Measurements from ENCODE around the gene NGB. TPM values are rescaled to one million over a fixed set of nuclear protein-coding genes. Genes with fewer than 3 reads are reported as not detected.
"Not testable (repeated sequence)": the region's sequence is repeated elsewhere in the genome, so short reads cannot be mapped to it uniquely, and the experiment has no call there.

NGB gene, protein sequence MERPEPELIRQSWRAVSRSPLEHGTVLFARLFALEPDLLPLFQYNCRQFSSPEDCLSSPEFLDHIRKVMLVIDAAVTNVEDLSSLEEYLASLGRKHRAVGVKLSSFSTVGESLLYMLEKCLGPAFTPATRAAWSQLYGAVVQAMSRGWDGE
- total RNA-seq (2014; rRNA removed; shearing (Covaris generic)) = not detected in 2 replicates

DNA sequence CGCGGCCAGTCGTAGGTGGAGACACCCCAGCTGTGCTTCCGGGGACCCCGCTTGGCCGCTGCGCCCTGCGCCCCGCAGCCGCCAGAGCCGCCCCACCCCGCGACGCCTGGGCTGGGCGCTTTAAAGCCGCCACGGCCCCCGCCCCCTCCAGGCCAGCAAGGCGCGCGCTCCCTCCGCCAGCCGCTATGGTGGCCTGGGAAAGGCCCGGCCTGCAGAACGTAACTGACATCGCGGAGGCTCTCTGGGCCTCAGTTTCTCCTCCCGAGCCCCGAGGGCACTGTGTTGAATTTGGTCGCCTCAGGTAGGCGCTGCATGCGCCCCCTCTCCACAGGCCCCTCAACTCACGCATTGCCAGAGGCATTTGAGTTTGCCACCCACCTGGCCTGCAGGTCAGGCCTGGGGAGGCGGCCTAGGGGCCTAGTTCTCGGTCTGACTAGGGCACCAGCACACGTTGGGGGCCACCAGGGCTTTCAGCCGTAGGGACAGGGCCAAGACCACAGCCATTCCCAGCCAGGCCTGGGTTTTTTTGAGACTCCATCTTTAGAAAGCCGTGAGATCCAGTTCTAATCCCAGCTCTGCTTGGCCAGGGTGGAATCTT is at the start of gene NGB:
NGB (minus strand) TSS at position 94 of the 598 bp plus-strand sequence. CDS start 269 bp downstream, outside the sequence.
- DNase-seq (ENCODE audit: low read depth) = no peak

DNA sequence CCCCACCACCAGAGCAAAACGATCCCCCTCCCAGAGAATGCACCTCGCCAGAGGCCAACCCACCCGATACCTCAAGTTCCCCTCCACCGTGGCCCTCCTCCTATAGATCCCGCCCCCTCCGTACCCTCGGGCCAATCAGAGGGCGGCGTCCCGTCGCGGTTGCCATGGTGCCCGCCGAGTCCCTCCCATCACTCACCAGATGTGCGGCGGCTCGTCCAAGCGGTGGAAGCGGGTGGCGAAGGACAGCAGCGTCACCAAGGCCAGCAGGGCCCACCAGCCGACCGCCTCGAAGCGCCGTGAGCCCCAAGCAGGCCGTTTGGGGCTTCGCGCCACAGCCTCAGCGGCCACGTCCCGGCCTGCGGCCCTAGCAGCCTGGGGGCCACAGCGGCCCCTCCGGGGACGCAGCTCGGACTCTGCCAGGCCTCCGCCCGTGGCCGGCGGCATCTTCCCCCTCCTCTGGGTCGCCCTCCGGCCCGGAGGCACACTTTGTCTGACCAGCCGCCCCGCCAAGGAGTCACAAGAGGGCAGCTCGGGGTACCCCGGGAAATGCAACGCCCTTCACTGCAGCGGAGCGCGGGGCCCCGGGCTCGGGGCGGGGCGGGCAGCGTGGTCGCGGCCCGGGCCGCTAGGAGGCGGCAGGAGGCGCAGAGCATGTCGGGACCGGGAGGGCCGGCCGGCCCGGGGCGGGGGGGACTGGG is 49.4 kb upstream of the NGB start, which contains the start of gene POMT2:
POMT2 (minus strand) TSS at position 646 of the 698 bp plus-strand sequence; CDS start at position 444, 202 bp downstream.
- peak; percentile 89 for DNase-seq (ENCODE audit: low read depth)

DNA sequence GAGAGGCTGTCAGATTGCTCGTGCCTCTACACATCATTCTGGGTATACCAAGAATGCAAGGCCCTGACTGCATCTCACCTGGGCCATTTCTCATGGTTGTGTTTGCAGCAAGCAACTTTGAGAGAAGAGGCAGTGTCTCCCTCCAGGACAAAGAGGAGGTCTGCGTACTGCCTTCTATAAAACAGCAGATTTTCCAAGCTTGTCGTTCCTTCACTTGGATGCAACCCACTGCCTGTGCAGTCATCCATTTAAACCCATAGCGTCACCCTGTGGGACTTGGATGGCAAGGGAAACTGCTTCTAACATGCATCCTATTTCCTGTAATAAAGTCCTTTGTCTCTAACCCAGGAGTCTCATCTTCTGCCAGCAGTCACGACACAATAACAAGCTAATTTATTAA is 48.4 kb upstream of the NGB start:
- DNase-seq (ENCODE audit: low read depth) = no peak

DNA sequence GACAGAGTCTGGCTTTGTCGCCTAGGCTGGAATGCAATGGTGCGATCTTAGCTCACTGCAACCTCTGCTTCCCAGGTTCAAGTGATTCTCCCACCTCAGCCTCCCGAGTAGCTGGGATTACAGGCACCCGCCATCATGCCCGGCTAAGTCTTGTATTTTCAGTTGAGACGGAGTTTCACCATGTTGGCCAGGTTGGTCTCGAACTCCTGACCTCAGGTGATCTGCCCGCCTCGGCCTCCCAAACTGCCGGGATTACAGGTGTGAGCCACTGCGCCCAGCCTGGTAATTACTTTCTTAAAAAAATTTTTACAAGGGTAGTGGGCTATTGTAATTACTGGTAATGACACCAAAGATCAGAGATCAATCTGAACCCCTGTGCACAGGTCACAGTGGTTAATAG is 47.8 kb upstream of the NGB start:
- DNase-seq (ENCODE audit: low read depth) = not testable (repeated sequence)

DNA sequence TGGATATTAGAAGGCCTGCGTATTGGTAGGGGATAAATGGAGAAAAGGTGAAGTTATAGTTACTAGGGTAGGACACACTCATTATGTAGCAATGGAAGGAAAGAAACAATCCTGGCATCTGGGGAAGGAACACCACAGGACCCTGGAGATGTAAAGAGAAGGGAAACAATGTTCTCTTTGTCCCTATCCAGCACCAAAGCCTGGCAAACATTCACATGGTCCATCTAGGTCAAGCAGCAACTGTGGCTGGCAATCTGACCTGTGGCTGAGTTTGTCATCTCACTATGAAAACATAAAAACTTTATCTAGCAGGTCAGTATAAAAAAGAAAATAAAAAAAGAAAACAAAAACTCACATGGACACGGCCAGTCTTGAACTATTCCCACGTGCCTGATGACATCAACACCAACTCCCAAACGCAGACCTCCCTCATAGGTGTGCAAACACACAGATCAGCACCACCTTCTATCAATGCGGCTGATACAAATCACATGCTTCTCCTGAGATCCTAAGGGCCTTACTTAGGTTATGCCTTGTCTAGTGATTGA is 47.1 kb upstream of the NGB start:
- DNase-seq (ENCODE audit: low read depth) = no peak

DNA sequence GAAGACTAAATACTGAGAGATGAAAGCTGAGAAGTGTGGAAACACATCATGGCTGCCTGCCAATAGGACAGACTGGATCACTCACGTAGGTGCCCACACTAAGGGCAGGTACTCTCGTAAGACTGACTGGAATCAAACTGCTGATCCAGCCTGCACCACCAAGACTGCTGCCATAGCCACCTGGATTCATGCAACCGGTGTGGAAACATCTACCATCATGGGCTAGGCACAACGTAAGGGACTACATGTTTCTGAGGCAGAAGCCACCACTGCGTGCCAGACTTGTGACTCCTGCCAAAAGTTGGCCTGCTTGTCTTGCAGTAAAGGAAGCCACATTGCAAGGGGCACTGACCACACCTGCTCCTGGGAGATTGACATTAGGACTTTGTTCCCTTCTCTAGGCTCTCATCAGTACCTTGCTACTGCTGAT is 45.9 kb upstream of the NGB start:
- DNase-seq (ENCODE audit: low read depth) = peak; percentile 37

DNA sequence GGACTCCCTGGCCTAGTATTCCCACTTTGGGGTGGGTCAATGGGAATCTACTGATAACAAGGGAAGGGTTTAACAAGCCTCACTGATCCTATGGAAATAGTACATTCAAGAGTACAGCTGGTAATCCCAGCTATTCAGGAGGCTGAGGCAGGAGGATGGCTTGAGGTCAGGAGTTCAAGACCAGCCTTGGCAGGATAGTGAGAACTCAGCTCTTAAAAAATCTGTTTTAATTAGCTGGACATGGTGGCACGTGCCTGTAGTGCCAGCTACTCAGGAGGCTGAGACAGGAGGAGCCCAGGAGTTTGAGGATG is 45.1 kb upstream of the NGB start:
- no peak for DNase-seq (ENCODE audit: low read depth)

DNA sequence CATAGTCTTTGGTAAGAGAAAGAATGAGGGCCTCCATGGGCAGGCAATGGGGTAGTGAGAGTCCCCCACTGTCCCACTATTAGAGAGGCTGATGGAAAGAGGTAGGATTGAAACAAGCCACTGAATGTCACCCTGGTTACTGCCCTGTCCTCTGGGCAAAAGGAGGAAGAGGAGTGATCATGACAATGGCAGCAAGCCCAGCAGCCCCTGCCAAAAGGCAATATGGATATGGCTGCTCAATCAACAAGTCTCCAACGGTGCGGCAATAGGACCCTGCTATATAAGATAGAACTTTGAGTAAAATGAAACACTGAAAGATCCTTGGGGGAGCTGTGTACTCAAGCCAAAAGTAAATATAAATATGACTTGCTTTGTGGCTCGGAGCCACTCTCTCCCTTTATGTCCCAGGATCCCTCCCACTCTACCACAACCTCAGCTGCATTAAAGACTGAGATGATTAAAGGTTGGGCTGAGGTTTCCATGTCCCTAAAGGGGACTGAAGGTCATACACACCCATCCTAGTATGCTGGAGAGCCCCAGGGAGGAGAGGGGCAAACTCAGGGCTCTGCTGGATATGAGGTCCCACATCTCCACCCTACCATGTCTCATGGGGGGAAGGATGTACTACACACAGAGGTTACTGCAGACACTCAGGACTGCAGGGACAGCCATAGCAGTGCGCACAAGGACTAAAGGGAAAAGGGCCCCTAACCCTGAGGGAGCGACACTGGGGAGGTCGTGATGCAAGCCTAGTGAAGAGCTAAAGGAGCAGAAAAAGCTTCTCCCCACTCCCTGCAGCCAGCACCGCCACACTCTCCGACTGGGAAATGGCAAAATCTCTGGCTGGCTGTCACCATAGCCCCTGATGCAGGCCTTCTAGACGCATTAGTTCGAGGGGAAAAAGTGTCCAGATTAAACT is 43.8 kb upstream of the NGB start:
- no peak for DNase-seq (ENCODE audit: low read depth)

DNA sequence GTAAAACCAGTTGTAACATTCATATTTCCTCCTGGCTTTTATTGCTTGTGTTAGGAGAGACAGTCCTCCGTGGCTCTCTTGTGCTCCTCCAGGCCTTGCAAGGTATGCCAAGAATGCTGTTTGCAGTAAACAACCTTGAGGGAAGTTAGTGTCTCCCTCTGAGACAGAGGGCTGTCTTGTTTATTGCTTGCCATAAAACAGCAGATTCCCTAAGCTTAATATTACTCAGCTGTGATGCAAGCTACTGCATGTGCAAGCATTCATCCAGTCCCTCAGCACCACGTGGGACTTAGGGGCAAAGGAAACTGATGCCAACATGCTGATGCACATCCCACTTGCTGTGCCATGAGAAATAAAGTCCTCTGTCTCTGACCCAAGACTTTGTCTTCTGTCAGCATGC is 43.0 kb upstream of the NGB start:
- peak; percentile 90 for DNase-seq (ENCODE audit: low read depth)

DNA sequence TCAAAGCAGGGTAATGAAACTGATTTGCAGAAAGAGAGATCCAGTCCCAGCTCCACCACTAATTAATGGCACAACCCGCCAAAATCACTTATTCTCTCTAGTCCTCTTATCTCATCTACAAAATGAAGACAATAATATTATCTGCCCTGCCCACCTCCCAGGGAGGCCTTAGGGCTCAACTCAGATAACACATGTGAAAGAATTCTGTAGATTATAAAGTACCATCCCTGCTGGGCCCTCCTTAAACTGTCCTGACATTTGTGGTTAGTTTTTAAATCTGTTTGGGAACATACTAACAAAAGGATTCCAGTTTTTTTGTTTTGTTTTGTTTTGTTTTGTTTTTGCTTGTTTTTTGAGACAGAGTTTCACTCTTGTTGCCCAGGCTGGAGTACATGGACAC is 42.4 kb upstream of the NGB start:
- no peak for DNase-seq (ENCODE audit: low read depth)

DNA sequence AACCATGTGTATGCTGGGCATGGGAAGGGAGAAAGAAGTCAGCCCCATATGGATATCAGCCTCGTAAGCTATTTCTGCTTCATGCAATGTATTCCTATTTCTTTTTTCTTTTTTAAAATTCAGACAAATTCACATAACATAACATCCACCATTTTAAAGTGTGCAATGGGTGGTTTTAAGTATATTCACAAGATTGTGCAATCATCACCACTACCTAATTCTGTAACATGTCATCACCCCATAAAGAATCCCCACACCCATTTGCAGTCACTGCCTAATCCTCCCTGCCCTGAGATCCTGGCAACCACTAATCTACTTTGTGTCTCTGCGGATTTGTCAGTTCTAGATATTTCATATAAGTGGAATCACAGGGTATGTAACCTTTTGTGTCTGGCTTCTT is 40.2 kb upstream of the NGB start:
- no peak for DNase-seq (ENCODE audit: low read depth)

DNA sequence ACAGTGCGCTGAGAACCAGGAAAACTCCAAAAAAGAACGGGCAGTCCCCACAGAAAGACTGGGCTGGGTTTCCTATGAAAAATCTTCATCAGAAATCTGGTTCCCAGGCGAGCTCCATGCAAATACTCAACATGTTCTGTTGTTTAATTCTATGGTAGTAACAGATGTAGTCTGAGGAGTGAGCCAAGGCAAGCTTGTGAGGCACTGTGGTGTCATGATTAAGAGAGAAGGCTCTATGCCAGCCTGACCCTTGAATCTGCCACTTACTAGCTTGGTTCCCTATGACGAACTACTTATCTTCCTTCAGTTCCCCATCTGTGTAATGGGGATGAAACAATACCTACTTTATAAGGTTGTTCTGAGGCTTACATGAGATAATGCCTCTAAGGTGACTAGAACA is 39.0 kb upstream of the NGB start:
- DNase-seq (ENCODE audit: low read depth) = no peak

DNA sequence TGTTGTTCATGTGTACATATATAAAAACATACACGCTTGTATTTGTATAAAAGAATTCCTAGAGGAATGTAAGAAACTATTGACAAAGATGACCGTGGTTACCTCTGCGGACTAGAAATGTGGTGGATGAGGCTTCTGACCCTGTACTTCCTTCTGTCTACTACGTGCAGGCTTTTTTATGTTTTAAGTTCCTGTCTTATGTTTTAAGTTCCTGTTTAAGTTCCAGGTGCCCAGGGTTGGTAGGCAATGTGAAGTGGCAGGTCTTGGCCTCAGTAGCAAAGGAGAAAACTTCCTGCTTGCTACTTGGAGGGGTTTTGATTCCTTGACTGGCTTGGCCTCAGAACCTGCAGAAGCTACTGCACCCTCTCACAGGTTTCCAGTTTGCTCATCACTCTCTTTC is 38.1 kb upstream of the NGB start:
- no peak for DNase-seq (ENCODE audit: low read depth)

DNA sequence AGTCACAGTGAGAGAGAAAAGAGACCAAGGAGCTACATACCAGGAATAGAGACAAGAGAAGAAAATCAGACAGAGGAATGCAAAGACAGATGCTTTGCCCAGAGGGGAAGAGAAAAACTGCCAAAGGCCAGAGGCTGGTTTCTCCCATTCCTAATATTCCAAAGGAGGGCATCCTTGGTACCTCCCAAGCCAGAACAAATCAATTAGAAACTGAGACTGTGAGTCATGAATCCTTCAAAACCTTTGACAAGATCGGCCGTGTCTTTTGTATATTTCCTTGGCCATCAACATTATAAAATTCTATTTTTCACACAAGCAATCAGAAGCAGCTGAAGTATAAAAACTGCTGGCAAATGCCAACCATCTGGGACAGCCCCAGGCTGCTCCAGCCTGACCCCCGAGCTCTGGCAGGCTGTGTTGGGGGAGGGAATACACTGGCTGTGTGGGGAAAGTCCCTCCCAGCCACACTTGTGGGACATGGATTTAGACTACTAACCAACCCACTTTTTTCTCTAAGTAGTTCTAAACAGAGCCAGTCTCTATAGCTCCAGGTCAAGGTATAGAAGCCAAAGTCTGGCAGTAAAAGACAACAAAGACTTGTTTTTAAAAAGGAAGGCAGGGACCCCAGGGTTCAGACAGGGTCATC is 36.0 kb upstream of the NGB start:
- DNase-seq (ENCODE audit: low read depth) = peak; percentile 63

DNA sequence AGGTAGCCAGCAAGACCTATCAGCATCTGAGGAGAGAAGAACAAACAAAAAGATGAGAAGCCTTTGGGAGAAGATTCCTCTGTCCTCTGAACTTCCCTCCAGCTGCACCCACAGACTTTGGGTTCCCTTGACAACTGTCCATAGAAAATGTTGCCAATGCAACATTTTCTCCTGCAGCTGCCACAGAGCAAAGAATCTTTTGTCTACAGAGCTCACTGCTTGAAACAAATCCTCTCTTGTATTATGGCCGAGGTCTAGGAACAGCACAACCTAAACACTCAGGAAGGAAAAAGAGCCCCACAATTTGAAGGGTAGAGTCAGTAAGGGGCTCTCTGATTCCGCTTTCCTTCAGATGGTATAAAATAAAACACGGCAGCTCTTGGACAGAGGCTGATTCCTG is 35.4 kb upstream of the NGB start:
- DNase-seq (ENCODE audit: low read depth) = no peak

DNA sequence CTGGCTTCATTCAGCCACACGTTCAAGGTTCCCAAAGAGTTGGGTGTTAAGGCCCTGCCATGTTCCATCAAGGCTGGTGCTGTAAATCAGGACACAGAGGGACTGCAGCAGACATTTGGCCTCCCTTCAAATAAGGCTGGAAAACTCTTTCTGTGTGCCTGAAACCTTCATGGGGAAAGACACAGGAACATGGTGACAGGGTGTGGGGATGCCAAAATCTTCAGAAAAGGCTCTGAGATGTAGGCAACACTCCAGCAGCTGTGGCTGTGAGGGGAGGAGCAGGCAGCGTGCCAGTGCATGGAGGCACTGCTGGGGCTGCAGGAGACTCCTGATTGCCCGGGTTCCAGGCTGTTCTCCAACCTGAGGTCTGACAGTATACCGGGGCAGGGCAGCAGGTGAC is 34.7 kb upstream of the NGB start:
- DNase-seq (ENCODE audit: low read depth) = no peak

DNA sequence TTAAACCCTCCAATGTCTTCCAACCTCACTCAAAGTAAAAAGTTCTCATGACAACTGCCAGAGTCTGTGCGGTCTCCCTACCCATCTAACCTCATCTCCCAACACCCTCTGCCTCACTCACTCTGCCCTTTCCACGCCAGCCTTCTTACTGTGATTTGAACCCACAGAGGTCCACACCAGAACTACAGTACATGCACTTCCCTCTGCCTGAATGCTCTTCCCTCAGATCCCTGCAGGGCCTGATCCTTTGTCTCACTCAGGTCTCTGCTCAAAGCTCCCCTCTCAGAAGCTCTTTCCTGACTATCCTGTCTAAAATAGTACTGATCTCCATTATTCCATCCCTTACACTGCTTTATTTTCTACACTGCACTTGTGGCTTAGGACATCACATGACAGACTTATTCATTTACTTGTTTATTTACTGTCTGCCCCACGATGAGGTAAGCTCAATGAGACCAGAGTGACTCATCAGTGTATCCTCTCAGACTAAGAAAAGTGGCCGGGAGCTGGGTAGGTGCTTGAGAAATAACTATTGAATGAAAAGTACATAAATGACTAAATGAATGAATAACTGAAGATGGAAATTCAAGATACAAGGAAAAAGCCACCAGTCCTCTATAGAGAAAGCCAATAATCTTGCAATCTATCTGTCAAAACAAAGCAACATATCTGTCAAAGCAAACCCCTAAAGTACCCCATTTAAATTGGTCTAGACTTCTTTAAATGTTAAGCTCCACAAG is 32.6 kb upstream of the NGB start:
- peak; percentile 97 for DNase-seq (ENCODE audit: low read depth)

DNA sequence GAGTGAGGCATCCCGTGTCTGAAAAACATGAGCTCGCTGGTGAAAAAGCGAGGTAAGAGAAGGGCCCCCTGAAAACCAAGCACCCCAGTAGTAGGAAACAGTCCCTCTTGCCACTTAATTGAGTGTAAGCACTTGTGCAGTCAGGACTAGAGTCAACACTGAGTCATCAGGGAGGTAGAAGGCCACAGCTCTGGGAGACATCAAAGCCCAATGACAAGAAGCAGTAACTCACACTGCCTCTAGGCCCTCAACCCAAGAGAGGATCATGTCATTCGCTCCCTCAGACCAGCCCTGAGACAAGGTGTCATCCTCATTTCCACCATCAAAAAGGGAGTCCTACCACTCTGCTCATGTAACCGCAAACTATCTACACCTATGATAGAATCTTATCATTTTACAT is 31.9 kb upstream of the NGB start:
- DNase-seq (ENCODE audit: low read depth) = peak; percentile 89

DNA sequence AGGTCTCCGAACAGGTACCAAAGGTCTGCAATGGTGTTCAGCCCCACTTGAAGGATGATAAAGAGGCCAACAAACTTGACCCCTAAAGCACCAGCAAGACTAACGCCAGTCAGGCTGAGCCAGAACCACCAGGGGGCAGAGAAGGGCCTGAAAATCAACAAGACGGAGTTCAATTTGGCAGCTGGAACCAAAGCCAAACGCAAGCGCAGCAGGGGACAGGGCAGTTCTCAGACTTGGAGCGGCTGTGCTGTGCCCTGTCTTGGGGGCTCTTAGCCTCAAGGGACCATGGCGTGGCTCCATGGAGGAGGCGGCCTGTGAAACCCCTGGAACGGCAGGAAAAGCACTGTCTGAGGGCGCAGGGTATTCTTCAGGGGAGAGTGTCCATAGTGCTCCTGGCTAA is 30.1 kb upstream of the NGB start:
- peak; percentile 57 for DNase-seq (ENCODE audit: low read depth)

DNA sequence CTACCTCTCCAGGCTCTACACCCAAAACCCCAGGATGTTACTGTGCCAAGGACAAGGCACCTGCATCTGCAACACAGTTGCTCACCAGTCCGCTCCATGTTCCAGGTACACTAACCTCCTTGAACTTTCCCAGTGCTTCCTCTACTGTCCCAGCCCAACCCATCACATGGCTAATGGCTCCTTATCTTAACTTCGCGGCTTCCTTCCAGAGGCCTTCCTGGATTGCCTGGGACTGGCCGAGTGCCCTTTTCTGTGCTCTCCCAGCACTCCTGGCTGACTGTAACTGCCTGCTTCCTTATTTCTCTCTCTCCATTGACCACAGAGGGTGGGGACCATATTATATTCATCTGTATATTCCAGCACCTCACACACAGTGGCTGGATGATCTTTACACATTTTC is 28.8 kb upstream of the NGB start:
- DNase-seq (ENCODE audit: low read depth) = no peak

DNA sequence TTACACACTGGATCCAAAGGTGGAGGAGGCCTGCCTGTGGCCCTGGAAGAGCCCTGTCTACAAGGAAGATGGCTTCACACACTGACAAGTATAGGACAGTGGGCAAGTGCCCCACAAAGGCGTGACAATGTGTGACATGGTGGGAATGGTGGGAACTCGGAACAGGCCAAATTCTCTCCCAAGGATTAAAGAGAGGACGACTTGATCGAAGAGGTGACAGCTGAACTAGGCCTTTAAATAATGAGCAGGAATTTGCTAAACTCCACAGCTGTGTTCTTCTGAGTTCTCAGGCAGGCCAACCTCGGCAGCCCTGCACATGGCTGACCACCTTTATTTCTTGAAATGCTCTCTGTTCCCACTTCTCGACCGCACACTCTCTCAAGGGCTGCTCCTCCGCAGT is 25.9 kb upstream of the NGB start:
- no peak for DNase-seq (ENCODE audit: low read depth)

Data from M059J (cell line).